ENCODE data around the gene PSPN. TPM values are rescaled to one million over a fixed set of nuclear protein-coding genes. Genes with fewer than 3 reads are reported as not detected.
A peak's percentile ranks its signal among the peaks of the same experiment; 100 is the strongest.
"Not testable (repeated sequence)": the region's sequence is repeated elsewhere in the genome, so short reads cannot be mapped to it uniquely, and the experiment has no call there.

The PSPN gene
- total RNA-seq, 5 donors from 2014 or later (not counting 1 experiment from before 2014, with no cell fraction given) = 1.7 to 4.1 (median 3.2) TPM

DNA sequence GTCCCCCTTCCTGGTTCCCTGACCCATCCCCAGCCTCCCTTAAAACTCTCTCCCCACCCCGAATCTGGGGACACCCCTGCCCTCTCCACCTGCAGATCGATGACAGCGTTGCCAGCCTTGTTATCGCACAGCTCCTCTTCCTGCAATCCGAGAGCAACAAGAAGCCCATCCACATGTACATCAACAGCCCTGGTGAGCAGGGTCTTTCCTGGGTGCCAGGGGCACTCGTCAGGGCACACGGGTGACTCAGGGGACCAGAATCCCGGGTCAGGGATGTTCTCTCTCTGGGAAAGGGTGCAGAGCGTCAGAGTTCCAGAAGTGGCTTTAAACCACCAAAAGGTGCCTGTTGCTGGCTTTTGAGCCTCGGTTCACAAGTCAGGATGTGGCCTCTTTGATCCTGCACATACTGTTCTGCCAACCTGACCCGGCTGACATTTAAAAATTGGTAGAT lies 13.4 kb downstream of the PSPN start:
- under 1% methylated on average over 11 of the region's 11 CpGs for WGBS (ENCODE audit: insufficient coverage)
- Mint-ChIP-seq H3K4me1 (peaks cover 12 to 30% (median 23%) of the 10 kb centered on the region in 3 donors), H3K9me3 (no peaks in the 10 kb centered on the region), H3K36me3 (peaks cover 11% of the 10 kb centered on the region), H3K27me3 (no peaks in the 10 kb centered on the region), H3K4me3 (peak overlapping the region; percentile 86 to 100 (median 94)), H3K27ac (peak overlapping the region; percentile 93 to 96)
- DNase-seq = peak in 34 of 35 experiments; percentile 22 to 74 (median 40)
- no peaks in the 10 kb centered on the region for H3K27me3 ChIP-seq (replicated peaks in 1 of 2; ENCODE audit: control insufficient read depth in 2 of 2, extremely low read depth in 1 of 2, insufficient read depth in 2 of 2, low read length in 1 of 2)
- H3K4me1 ChIP-seq (ENCODE audit: control insufficient read depth in 1 of 2, extremely low read depth in 1 of 2, insufficient read depth in 2 of 2, low read length in 2 of 2) = peaks cover 7 to 41% of the 10 kb centered on the region in 2 experiments
- peak overlapping the region; percentile 88 for H3K27ac ChIP-seq (ENCODE audit: low read length)
- H3K9me3 ChIP-seq = no peaks in the 10 kb centered on the region
- ATAC-seq (replicated peaks in 1 of 4) = peak; percentile 48 to 61 (median 58)
- CTCF ChIA-PET = interaction anchor here in 1 of 2 donors (2.3 kb wide), 1 partner anchor 10 kb away, joined by 19 read pairs; the partner anchor contains the start of gene ALKBH7
- peak overlapping the region; percentile 57 to 81 for H3K4me3 ChIP-seq (ENCODE audit: control insufficient read depth in 1 of 2, extremely low read depth in 1 of 2, low read length in 1 of 2)
- POLR2A ChIA-PET = interaction anchor here in 1 of 2 donors (0.6 to 1.6 kb wide), 2 partner anchors 10 to 49 kb away, joined by 3 to 16 read pairs; partner anchors contain the start of gene ALKBH7
- H3K36me3 ChIP-seq (ENCODE audit: control insufficient read depth in 2 of 2, extremely low read depth in 1 of 2, insufficient read depth in 1 of 2, low read length in 1 of 2) = peaks cover 26 to 31% of the 10 kb centered on the region in 2 donors

DNA sequence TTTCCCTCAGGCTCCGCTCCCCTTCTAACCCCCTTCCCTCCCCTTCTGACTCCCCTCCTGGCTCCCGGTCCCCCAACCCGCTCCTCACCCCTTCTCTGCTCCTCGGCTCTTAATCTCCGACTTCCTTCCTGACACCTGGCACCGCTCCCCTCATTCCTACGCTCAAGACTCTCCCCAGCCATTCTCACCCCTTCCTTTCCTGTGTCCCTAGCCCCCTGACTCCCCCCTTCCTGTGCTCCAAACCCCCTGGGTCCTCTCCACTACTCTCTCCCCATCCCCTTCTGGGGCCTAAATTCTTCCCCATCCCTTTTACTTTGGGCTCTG lies 13.7 kb downstream of the PSPN start:
- Mint-ChIP-seq H3K4me1 (peaks cover 12 to 30% (median 23%) of the 10 kb centered on the region in 3 donors), H3K36me3 (peaks cover 10% of the 10 kb centered on the region), H3K9me3 (no peaks in the 10 kb centered on the region), H3K27ac (peak overlapping the region; percentile 93 to 96), H3K4me3 (peak overlapping the region; percentile 86 to 100 (median 94)), H3K27me3 (no peaks in the 10 kb centered on the region)
- WGBS (ENCODE audit: insufficient coverage) = 0% methylated on average over 7 of the region's 7 CpGs
- peak overlapping the region; percentile 57 to 81 for H3K4me3 ChIP-seq (ENCODE audit: control insufficient read depth in 1 of 2, extremely low read depth in 1 of 2, low read length in 1 of 2)
- H3K27ac ChIP-seq (ENCODE audit: low read length) = peak overlapping the region; percentile 88
- H3K4me1 ChIP-seq (ENCODE audit: control insufficient read depth in 1 of 2, extremely low read depth in 1 of 2, insufficient read depth in 2 of 2, low read length in 2 of 2) = peaks cover 7 to 41% of the 10 kb centered on the region in 2 experiments
- no peak for DNase-seq
- CTCF ChIA-PET = interaction anchor here in 1 of 2 donors (2.3 kb wide), 1 partner anchor 10 kb away, joined by 19 read pairs; the partner anchor contains the start of gene ALKBH7
- POLR2A ChIA-PET = interaction anchor here in 1 of 2 donors (1.6 kb wide), 1 partner anchor 10 kb away, joined by 16 read pairs; the partner anchor contains the start of gene ALKBH7
- H3K27me3 ChIP-seq (replicated peaks in 1 of 2; ENCODE audit: control insufficient read depth in 2 of 2, extremely low read depth in 1 of 2, insufficient read depth in 2 of 2, low read length in 1 of 2) = no peaks in the 10 kb centered on the region
- peaks cover 22 to 28% of the 10 kb centered on the region in 2 donors for H3K36me3 ChIP-seq (ENCODE audit: control insufficient read depth in 2 of 2, extremely low read depth in 1 of 2, insufficient read depth in 1 of 2, low read length in 1 of 2)
- peak in 3 of 4 experiments; percentile 1 to 7 (median 2) for ATAC-seq (replicated peaks in 1 of 4)
- H3K9me3 ChIP-seq = no peaks in the 10 kb centered on the region

- ChIA-PET CTCF (interaction anchor here in 1 of 2 donors (0.6 to 2.3 kb wide), 2 partner anchors 12 to 17 kb away, joined by 6 to 19 read pairs; partner anchors contain the start of gene ALKBH7), POLR2A (interaction anchor here (0.6 to 1.6 kb wide), 3 partner anchors 10 to 179 kb away, joined by 4 to 16 read pairs (median 8); partner anchors contain the start of gene ALKBH7 (in 1 of the 2))
- peaks cover 12 to 27% (median 23%) of the 10 kb centered on the region in 3 donors for H3K4me1 Mint-ChIP-seq
- H3K27ac ChIP-seq (ENCODE audit: low read length) = peak overlapping the region; percentile 88
- H3K9me3 ChIP-seq; H3K27me3 ChIP-seq (replicated peaks in 1 of 2; ENCODE audit: control insufficient read depth in 2 of 2, extremely low read depth in 1 of 2, insufficient read depth in 2 of 2, low read length in 1 of 2); DNase-seq; H3K9me3 Mint-ChIP-seq; H3K27me3 Mint-ChIP-seq; H3K36me3 Mint-ChIP-seq; ATAC-seq (replicated peaks in 1 of 4): not testable (repeated sequence)
- 100% methylated on average over 8 of the region's 10 CpGs for WGBS (ENCODE audit: insufficient coverage)
- H3K4me3 ChIP-seq (ENCODE audit: control insufficient read depth in 1 of 2, extremely low read depth in 1 of 2, low read length in 1 of 2) = peak overlapping the region; percentile 29 to 81
- H3K36me3 ChIP-seq (ENCODE audit: control insufficient read depth in 2 of 2, extremely low read depth in 1 of 2, insufficient read depth in 1 of 2, low read length in 1 of 2) = peaks cover 11 to 16% of the 10 kb centered on the region in 2 donors
- peaks cover 7 to 41% of the 10 kb centered on the region in 2 experiments for H3K4me1 ChIP-seq (ENCODE audit: control insufficient read depth in 1 of 2, extremely low read depth in 1 of 2, insufficient read depth in 2 of 2, low read length in 2 of 2)
- peak overlapping the region; percentile 86 to 100 (median 94) for H3K4me3 Mint-ChIP-seq
- peak overlapping the region in 1 of 2 donors; percentile 93 for H3K27ac Mint-ChIP-seq
These were observed 14.9 kb downstream of the PSPN start for GRCh38 chr19:6360857-6361216.

GRCh38 chr19:6360445-6360844 lies 15.3 kb downstream of the PSPN start:
- Mint-ChIP-seq H3K27ac (peak overlapping the region in 1 of 2 donors; percentile 28), H3K4me1 (peaks cover 12 to 27% (median 23%) of the 10 kb centered on the region in 3 donors), H3K4me3 (peak overlapping the region in 1 of 3 donors; percentile 100)
- not testable (repeated sequence) for H3K36me3 Mint-ChIP-seq; H3K27me3 Mint-ChIP-seq; H3K27ac ChIP-seq (ENCODE audit: low read length); DNase-seq; H3K4me3 ChIP-seq (ENCODE audit: control insufficient read depth in 1 of 2, extremely low read depth in 1 of 2, low read length in 1 of 2); ATAC-seq (replicated peaks in 1 of 4); H3K9me3 Mint-ChIP-seq; H3K27me3 ChIP-seq (replicated peaks in 1 of 2; ENCODE audit: control insufficient read depth in 2 of 2, extremely low read depth in 1 of 2, insufficient read depth in 2 of 2, low read length in 1 of 2); H3K9me3 ChIP-seq
- Histone ChIP-seq H3K4me1 (ENCODE audit: control insufficient read depth in 1 of 2, extremely low read depth in 1 of 2, insufficient read depth in 2 of 2, low read length in 2 of 2) (peaks cover 7 to 41% of the 10 kb centered on the region in 2 experiments), H3K36me3 (ENCODE audit: control insufficient read depth in 2 of 2, extremely low read depth in 1 of 2, insufficient read depth in 1 of 2, low read length in 1 of 2) (peaks cover 9 to 12% of the 10 kb centered on the region in 2 donors)
- WGBS (ENCODE audit: insufficient coverage) = no CpG with 5 or more reads among the region's 12 CpGs
- CTCF ChIA-PET = interaction anchor here in 1 of 2 donors (0.6 to 2.3 kb wide), 2 partner anchors 12 to 17 kb away, joined by 6 to 19 read pairs; partner anchors contain the start of gene ALKBH7
- POLR2A ChIA-PET = interaction anchor here in 1 of 2 donors (0.7 kb wide), 1 partner anchor 179 kb away, joined by 8 read pairs; no protein-coding TSS in a partner anchor

GRCh38 chr19:6359568-6360341 lies 16.0 kb downstream of the PSPN start:
- Mint-ChIP-seq H3K4me3 (peak overlapping the region in 1 of 3 donors; percentile 13), H3K27ac (peak overlapping the region; percentile 6 to 21), H3K4me1 (peaks cover 12 to 27% (median 21%) of the 10 kb centered on the region in 3 donors), H3K27me3 (no peaks in the 10 kb centered on the region), H3K36me3 (peaks cover 4% of the 10 kb centered on the region), H3K9me3 (no peaks in the 10 kb centered on the region)
- 90% methylated on average over 2 of the region's 5 CpGs for WGBS (ENCODE audit: insufficient coverage)
- Histone ChIP-seq H3K4me3 (ENCODE audit: control insufficient read depth in 1 of 2, extremely low read depth in 1 of 2, low read length in 1 of 2) (no peak overlapping the region), H3K4me1 (ENCODE audit: control insufficient read depth in 1 of 2, extremely low read depth in 1 of 2, insufficient read depth in 2 of 2, low read length in 2 of 2) (peaks cover 7 to 36% of the 10 kb centered on the region in 2 experiments), H3K27ac (ENCODE audit: low read length) (no peak overlapping the region), H3K36me3 (ENCODE audit: control insufficient read depth in 2 of 2, extremely low read depth in 1 of 2, insufficient read depth in 1 of 2, low read length in 1 of 2) (peaks cover 5 to 6% of the 10 kb centered on the region in 2 donors), H3K27me3 (replicated peaks in 1 of 2; ENCODE audit: control insufficient read depth in 2 of 2, extremely low read depth in 1 of 2, insufficient read depth in 2 of 2, low read length in 1 of 2) (no peaks in the 10 kb centered on the region), H3K9me3 (no peaks in the 10 kb centered on the region)
- DNase-seq = no peak
- ATAC-seq (replicated peaks in 1 of 4) = no peak
- ChIA-PET POLR2A (no interaction called here), CTCF (interaction anchor here in 1 of 2 donors (0.6 kb wide), 1 partner anchor 18 kb away, joined by 6 read pairs; no protein-coding TSS in a partner anchor)

DNA sequence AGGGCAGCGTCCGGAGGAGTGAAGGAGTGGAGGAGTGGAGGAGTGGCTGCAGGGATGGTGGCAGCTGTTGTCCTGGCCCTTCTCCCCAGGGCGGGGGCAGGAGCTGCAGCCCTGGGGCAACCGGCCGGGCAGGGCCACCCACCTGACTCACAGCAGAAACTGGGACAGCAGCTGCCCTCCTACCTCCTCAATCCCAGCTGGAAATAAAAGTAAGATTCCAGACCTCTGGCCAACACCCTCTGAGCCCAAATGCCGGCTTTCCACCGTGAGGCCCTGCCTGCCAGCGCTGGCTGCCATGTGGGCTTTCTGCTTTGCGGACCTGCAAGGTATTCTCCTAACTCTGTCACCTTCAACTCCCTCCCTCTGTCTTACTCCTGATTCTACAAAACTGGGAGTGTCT lies 17.7 kb downstream of the PSPN start:
- Histone ChIP-seq H3K27me3 (replicated peaks in 1 of 2; ENCODE audit: control insufficient read depth in 2 of 2, extremely low read depth in 1 of 2, insufficient read depth in 2 of 2, low read length in 1 of 2) (no peaks in the 10 kb centered on the region), H3K36me3 (ENCODE audit: control insufficient read depth in 2 of 2, extremely low read depth in 1 of 2, insufficient read depth in 1 of 2, low read length in 1 of 2) (peaks cover 0 to under 1% of the 10 kb centered on the region in 2 donors), H3K4me1 (ENCODE audit: control insufficient read depth in 1 of 2, extremely low read depth in 1 of 2, insufficient read depth in 2 of 2, low read length in 2 of 2) (peaks cover 3 to 20% of the 10 kb centered on the region in 2 experiments), H3K9me3 (no peaks in the 10 kb centered on the region), H3K27ac (ENCODE audit: low read length) (no peak overlapping the region), H3K4me3 (ENCODE audit: control insufficient read depth in 1 of 2, extremely low read depth in 1 of 2, low read length in 1 of 2) (no peak overlapping the region)
- Mint-ChIP-seq H3K4me1 (peaks cover 12 to 19% (median 13%) of the 10 kb centered on the region in 3 donors), H3K27me3 (no peaks in the 10 kb centered on the region), H3K9me3 (no peaks in the 10 kb centered on the region), H3K36me3 (peaks cover 4% of the 10 kb centered on the region), H3K27ac (no peak overlapping the region), H3K4me3 (no peak overlapping the region)
- 89% methylated on average over 7 of the region's 9 CpGs for WGBS (ENCODE audit: insufficient coverage)
- ChIA-PET CTCF (no interaction called here), POLR2A (no interaction called here)
- DNase-seq (no peak), ATAC-seq (replicated peaks in 1 of 4) (no peak)

All from T-cell (primary cell).